NCI-H524 (cell line): ENCODE measurements around the gene COX6A1.
A peak's percentile ranks its signal among the peaks of the same experiment; 100 is the strongest.
"Not testable (repeated sequence)": the region's sequence is repeated elsewhere in the genome, so short reads cannot be mapped to it uniquely, and the experiment has no call there.

Experiments used
- DNase-seq, 2 experiments: peaks; one replicate each; lab custom pipeline; 2025; lab: John Stamatoyannopoulos, UW

COX6A1 gene

GRCh38 chr12:120428597-120429229 lies 9.2 kb upstream of the COX6A1 start:
- no peak for DNase-seq

- DNase-seq, result no peak
Observed at GRCh38 chr12:120429368-120429767, 8.5 kb upstream of the COX6A1 start.

GRCh38 chr12:120432772-120433525 lies 5.0 kb upstream of the COX6A1 start:
- no peak for DNase-seq

- no peak for DNase-seq
Observed at GRCh38 chr12:120438495-120439198, 734 bp downstream of the COX6A1 start.

- DNase-seq, result peak; percentile 36 to 73
Observed at GRCh38 chr12:120439646-120440247, 1.8 kb downstream of the COX6A1 start.

GRCh38 chr12:120444676-120445075 lies 6.8 kb downstream of the COX6A1 start:
- no peak for DNase-seq

- DNase-seq, result peak; percentile 29 to 67
Observed at GRCh38 chr12:120445911-120446843, 8.3 kb downstream of the COX6A1 start, which contains the start of the genes GATC and TRIAP1. TSS of gene GATC (plus strand) at chr12:120446444. CDS start at chr12:120446481, 37 bp downstream. TSS of gene TRIAP1 (minus strand) at chr12:120446384. CDS start at chr12:120446372, 12 bp downstream.

GRCh38 chr12:120446844-120447178 lies 8.9 kb downstream of the COX6A1 start:
- not testable (repeated sequence) for DNase-seq

- no peak for DNase-seq
Observed at GRCh38 chr12:120447992-120448391, 10.1 kb downstream of the COX6A1 start.

- not testable (repeated sequence) for DNase-seq
Observed at GRCh38 chr12:120452524-120452923, 14.6 kb downstream of the COX6A1 start.

- no peak for DNase-seq
Observed at GRCh38 chr12:120453060-120453750, 15.3 kb downstream of the COX6A1 start.

- DNase-seq, result peak in 1 of 2 experiments; percentile 31
Observed at GRCh38 chr12:120453977-120454376, 16.1 kb downstream of the COX6A1 start.

GRCh38 chr12:120455302-120455701 lies 17.4 kb downstream of the COX6A1 start:
- no peak for DNase-seq

- peak in 1 of 2 experiments; percentile 51 for DNase-seq
Observed at GRCh38 chr12:120457133-120457532, 19.2 kb downstream of the COX6A1 start.

- DNase-seq, result no peak
Observed at GRCh38 chr12:120460157-120460556, 22.2 kb downstream of the COX6A1 start.

GRCh38 chr12:120462099-120462640 lies 24.3 kb downstream of the COX6A1 start:
- DNase-seq, result no peak

GRCh38 chr12:120463712-120464111 lies 25.8 kb downstream of the COX6A1 start:
- DNase-seq, result no peak

GRCh38 chr12:120465756-120466155 lies 27.8 kb downstream of the COX6A1 start:
- no peak for DNase-seq

GRCh38 chr12:120466560-120467315 lies 28.8 kb downstream of the COX6A1 start:
- DNase-seq, result peak; percentile 35 to 56

GRCh38 chr12:120467439-120467838 lies 29.5 kb downstream of the COX6A1 start:
- DNase-seq, result no peak
